MM.1S (cell line): ENCODE data around the gene RANBP10.
A peak's percentile ranks its signal among the peaks of the same experiment; 100 is the strongest.

Experiments
- DNase-seq: peaks from one replicate; pipeline ENCODE4 v3.0.0-alpha.2; 2015
- H2AFZ ChIP-seq: fragments of 300-600 bp; sonication (generic); 2 replicates; pipeline ENCODE4 v1.6.0; 2016; ENCODE audit warnings: antibody characterized with exemption, low read length
- H3F3A ChIP-seq: fragments of 300-600 bp; sonication (generic); 2 replicates; pipeline ENCODE4 v1.6.1; 2016; ENCODE audit warnings: mild to moderate bottlenecking, antibody characterized with exemption, low read length, moderate library complexity, mixed read lengths; ENCODE audit not compliant: insufficient read depth
- H3K27ac ChIP-seq: fragments of 300-600 bp; sonication (generic); 2 replicates; pipeline ENCODE4 v1.5.1; 2016; ENCODE audit warnings: mild to moderate bottlenecking, low read length
- H3K27me3 ChIP-seq: fragments of 300-600 bp; sonication (generic); replicated peaks from 2 replicates; pipeline ENCODE4 v1.6.0; 2016; ENCODE audit warnings: low read length; ENCODE audit not compliant: insufficient read depth
- H3K36me3 ChIP-seq: fragments of 300-600 bp; sonication (generic); replicated peaks from 2 replicates; pipeline ENCODE4 v1.6.1; 2016; ENCODE audit warnings: mild to moderate bottlenecking, low read length, mixed read lengths; ENCODE audit not compliant: insufficient read depth
- H3K4me1 ChIP-seq: fragments of 300-600 bp; sonication (generic); 2 replicates; pipeline ENCODE4 v1.6.1; 2016; ENCODE audit warnings: low read length, mixed read lengths
- H3K4me2 ChIP-seq: fragments of 300-600 bp; sonication (generic); 2 replicates; pipeline ENCODE4 v1.6.0; 2016; ENCODE audit warnings: low read depth, low read length
- H3K4me3 ChIP-seq: fragments of 300-600 bp; sonication (generic); 2 replicates; pipeline ENCODE4 v1.5.1; 2016; ENCODE audit warnings: low read length, mixed read lengths
- H3K79me2 ChIP-seq: fragments of 300-600 bp; sonication (generic); 2 replicates; pipeline ENCODE4 v1.6.1; 2016; ENCODE audit warnings: mixed run types, low read length, mixed read lengths
- H3K9ac ChIP-seq: fragments of 300-600 bp; sonication (generic); 2 replicates; pipeline ENCODE4 v1.6.1; 2016; ENCODE audit warnings: low read length, mixed read lengths
- H3K9me2 ChIP-seq: fragments of 300-600 bp; sonication (generic); replicated peaks from 2 replicates; pipeline ENCODE4 v1.6.1; 2016; ENCODE audit warnings: mild to moderate bottlenecking, low read length, mixed read lengths; ENCODE audit not compliant: insufficient read depth
- H3K9me3 ChIP-seq: fragments of 300-600 bp; sonication (generic); replicated peaks from 2 replicates; pipeline ENCODE4 v1.6.1; 2016; ENCODE audit warnings: mild to moderate bottlenecking, low read length, mixed read lengths; ENCODE audit not compliant: insufficient read depth
- H4K20me1 ChIP-seq: fragments of 300-600 bp; sonication (generic); 2 replicates; pipeline ENCODE4 v1.6.1; 2016; ENCODE audit warnings: mild to moderate bottlenecking, low read length, moderate library complexity, mixed read lengths; ENCODE audit not compliant: insufficient read depth
- EZH2 ChIP-seq: fragments of 300-600 bp; sonication (generic); optimal IDR thresholded peaks from 2 replicates; pipeline ENCODE3; 2017; ENCODE audit warnings: low read depth, mild to moderate bottlenecking, antibody characterized with exemption, low read length, mixed read lengths
- EZH2phosphoT487 ChIP-seq: fragments of 300-600 bp; sonication (generic); IDR thresholded peaks from 2 replicates; pipeline ENCODE4 v1.6.1; 2018; ENCODE audit warnings: antibody characterized with exemption, low read length
- TF ChIP-seq, protein P1 (sequence below): fragments of 300-600 bp; sonication (generic); IDR thresholded peaks from 2 replicates; pipeline ENCODE4 v1.5.1; 2016; ENCODE audit warnings: antibody characterized with exemption, low read length, mixed read lengths

RANBP10 gene

GRCh38 chr16:67723151-67723910 is 83.0 kb downstream of the RANBP10 start:
- TF ChIP-seq, protein P1, sequence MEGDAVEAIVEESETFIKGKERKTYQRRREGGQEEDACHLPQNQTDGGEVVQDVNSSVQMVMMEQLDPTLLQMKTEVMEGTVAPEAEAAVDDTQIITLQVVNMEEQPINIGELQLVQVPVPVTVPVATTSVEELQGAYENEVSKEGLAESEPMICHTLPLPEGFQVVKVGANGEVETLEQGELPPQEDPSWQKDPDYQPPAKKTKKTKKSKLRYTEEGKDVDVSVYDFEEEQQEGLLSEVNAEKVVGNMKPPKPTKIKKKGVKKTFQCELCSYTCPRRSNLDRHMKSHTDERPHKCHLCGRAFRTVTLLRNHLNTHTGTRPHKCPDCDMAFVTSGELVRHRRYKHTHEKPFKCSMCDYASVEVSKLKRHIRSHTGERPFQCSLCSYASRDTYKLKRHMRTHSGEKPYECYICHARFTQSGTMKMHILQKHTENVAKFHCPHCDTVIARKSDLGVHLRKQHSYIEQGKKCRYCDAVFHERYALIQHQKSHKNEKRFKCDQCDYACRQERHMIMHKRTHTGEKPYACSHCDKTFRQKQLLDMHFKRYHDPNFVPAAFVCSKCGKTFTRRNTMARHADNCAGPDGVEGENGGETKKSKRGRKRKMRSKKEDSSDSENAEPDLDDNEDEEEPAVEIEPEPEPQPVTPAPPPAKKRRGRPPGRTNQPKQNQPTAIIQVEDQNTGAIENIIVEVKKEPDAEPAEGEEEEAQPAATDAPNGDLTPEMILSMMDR: no peak
- TF ChIP-seq EZH2 (no peak), EZH2phosphoT487 (no peak)
- Histone ChIP-seq H3K4me3 (no peak overlapping the region), H3K9ac (no peak overlapping the region), H3K27ac (no peak overlapping the region), H3K36me3 (no peaks in the 10 kb centered on the region), H3K9me2 (no peaks in the 10 kb centered on the region), H3F3A (no peaks in the 10 kb centered on the region; the same call in 1 of the 2 replicates), H2AFZ (no peak overlapping the region), H3K4me1 (peaks cover 9% of the 10 kb centered on the region; the same call in 1 of the 2 replicates), H3K4me2 (no peak overlapping the region), H3K79me2 (peaks cover 13% of the 10 kb centered on the region), H3K9me3 (no peaks in the 10 kb centered on the region), H4K20me1 (no peaks in the 10 kb centered on the region), H3K27me3 (no peaks in the 10 kb centered on the region)
- DNase-seq: no peak

GRCh38 chr16:67720236-67720635 is 86.1 kb downstream of the RANBP10 start:
- H3K27me3 ChIP-seq: no peaks in the 10 kb centered on the region
- H2AFZ ChIP-seq: peak overlapping the region; percentile 92; the same call in 1 of the 2 replicates
- TF ChIP-seq EZH2phosphoT487 (no peak), EZH2 (no peak)
- TF ChIP-seq, protein P1: no peak
- H3K27ac ChIP-seq: no peak overlapping the region
- peaks cover 15% of the 10 kb centered on the region; the same call in 1 of the 2 replicates for H3K4me1 ChIP-seq
- no peaks in the 10 kb centered on the region; the same call in 1 of the 2 replicates for H3F3A ChIP-seq
- no peak for DNase-seq
- peak overlapping the region; percentile 75; the same call in 1 of the 2 replicates for H3K9ac ChIP-seq
- no peaks in the 10 kb centered on the region for H3K36me3 ChIP-seq
- H3K79me2 ChIP-seq: peaks cover 44% of the 10 kb centered on the region
- peak overlapping the region; percentile 98 for H3K4me3 ChIP-seq
- no peaks in the 10 kb centered on the region for H4K20me1 ChIP-seq
- no peaks in the 10 kb centered on the region for H3K9me3 ChIP-seq
- H3K9me2 ChIP-seq: no peaks in the 10 kb centered on the region
- peak overlapping the region; percentile 94 for H3K4me2 ChIP-seq

GRCh38 chr16:67719778-67720144 is 86.6 kb downstream of the RANBP10 start:
- H3K4me2 ChIP-seq: peak overlapping the region; percentile 94
- peak overlapping the region; percentile 22; the same call in 1 of the 2 replicates for H3K27ac ChIP-seq
- peak; percentile 29 for DNase-seq
- no peaks in the 10 kb centered on the region; the same call in 1 of the 2 replicates for H3F3A ChIP-seq
- H2AFZ ChIP-seq: peak overlapping the region; percentile 92
- H3K9me2 ChIP-seq: no peaks in the 10 kb centered on the region
- TF ChIP-seq EZH2phosphoT487: no peak
- no peak for TF ChIP-seq EZH2
- TF ChIP-seq, protein P1: no peak
- peaks cover 15% of the 10 kb centered on the region; the same call in 1 of the 2 replicates for H3K4me1 ChIP-seq
- H3K36me3 ChIP-seq: no peaks in the 10 kb centered on the region
- no peaks in the 10 kb centered on the region for H3K27me3 ChIP-seq
- peak overlapping the region; percentile 98 for H3K4me3 ChIP-seq
- no peaks in the 10 kb centered on the region for H4K20me1 ChIP-seq
- no peaks in the 10 kb centered on the region for H3K9me3 ChIP-seq
- H3K79me2 ChIP-seq: peaks cover 49% of the 10 kb centered on the region
- H3K9ac ChIP-seq: peak overlapping the region; percentile 75
